Omental fat pad (tissue), 4 donors: ENCODE results near the gene MRTFA. TPM values are rescaled to one million over a fixed set of nuclear protein-coding genes. Genes with fewer than 3 reads are reported as not detected.

Experiments
- ATAC-seq: fragments of 150-250 bp; one replicate; pipeline ENCODE4 v1.9.1; 2016; ENCODE audit warnings: mild to moderate bottlenecking, moderate library complexity; ENCODE audit not compliant: low FRiP score
- DNase-seq: peaks from one replicate; pipeline ENCODE4 v3.0.0-alpha.2; 2019; ENCODE audit warnings: low spot score
- CTCF ChIP-seq, 3 donors: fragments of 450-650 bp; IDR thresholded peaks; one replicate each; pipeline ENCODE4 v1.5.1; 2016 to 2017; ENCODE audit warnings: antibody characterized with exemption in 3 of 3, mild to moderate bottlenecking in 3 of 3, moderate library complexity in 2 of 3
- total RNA-seq, 4 donors: library from RNA; depleted of rRNA; stranded (reverse); fragments of >200 nt; gene quantifications; one replicate each; pipeline ENCODE4 v1.1.0, GENCODE V29; 2016

Gene MRTFA
- total RNA-seq, 4 donors from 2014 or later: 36.0 to 76.3 (median 54.7) TPM

GRCh38 chr22:40449676-40450035 is 186.9 kb downstream of the MRTFA start:
- ATAC-seq: no peak
- no peak for TF ChIP-seq CTCF (IDR thresholded peaks at IDR 0.05)
- DNase-seq: no peak

GRCh38 chr22:40446203-40446602 is 190.3 kb downstream of the MRTFA start:
- DNase-seq (no peak), ATAC-seq (no peak)
- TF ChIP-seq CTCF (IDR thresholded peaks at IDR 0.05): no peak

GRCh38 chr22:40444178-40444831 is 192.2 kb downstream of the MRTFA start:
- DNase-seq (no peak), ATAC-seq (no peak)
- TF ChIP-seq CTCF (IDR thresholded peaks at IDR 0.05): no peak

GRCh38 chr22:40443732-40444131 is 192.8 kb downstream of the MRTFA start:
- ATAC-seq: peak; percentile 53
- TF ChIP-seq CTCF (IDR thresholded peaks at IDR 0.05): no peak

GRCh38 chr22:40441761-40442390 is 194.6 kb downstream of the MRTFA start:
- ATAC-seq (no peak), DNase-seq (no peak)
- TF ChIP-seq CTCF (IDR thresholded peaks at IDR 0.05): no peak

More at GRCh38 chr22:40443732-40444131, 192.8 kb downstream of the MRTFA start:
- DNase-seq: no peak

- ATAC-seq: peak; percentile 46
- DNase-seq: no peak
- TF ChIP-seq CTCF (IDR thresholded peaks at IDR 0.05): peak in 1 of 3 donors; percentile 18
These were observed 199.8 kb downstream of the MRTFA start for GRCh38 chr22:40436505-40437431.
